Measurements from ENCODE around the gene FOXC1. TPM values are rescaled to one million over a fixed set of nuclear protein-coding genes. Genes with fewer than 3 reads are reported as not detected.

The FOXC1 gene
- total and polyA plus RNA-seq, 2 experiments from 2014 or later, result 0.10 to 0.13 TPM

DNA sequence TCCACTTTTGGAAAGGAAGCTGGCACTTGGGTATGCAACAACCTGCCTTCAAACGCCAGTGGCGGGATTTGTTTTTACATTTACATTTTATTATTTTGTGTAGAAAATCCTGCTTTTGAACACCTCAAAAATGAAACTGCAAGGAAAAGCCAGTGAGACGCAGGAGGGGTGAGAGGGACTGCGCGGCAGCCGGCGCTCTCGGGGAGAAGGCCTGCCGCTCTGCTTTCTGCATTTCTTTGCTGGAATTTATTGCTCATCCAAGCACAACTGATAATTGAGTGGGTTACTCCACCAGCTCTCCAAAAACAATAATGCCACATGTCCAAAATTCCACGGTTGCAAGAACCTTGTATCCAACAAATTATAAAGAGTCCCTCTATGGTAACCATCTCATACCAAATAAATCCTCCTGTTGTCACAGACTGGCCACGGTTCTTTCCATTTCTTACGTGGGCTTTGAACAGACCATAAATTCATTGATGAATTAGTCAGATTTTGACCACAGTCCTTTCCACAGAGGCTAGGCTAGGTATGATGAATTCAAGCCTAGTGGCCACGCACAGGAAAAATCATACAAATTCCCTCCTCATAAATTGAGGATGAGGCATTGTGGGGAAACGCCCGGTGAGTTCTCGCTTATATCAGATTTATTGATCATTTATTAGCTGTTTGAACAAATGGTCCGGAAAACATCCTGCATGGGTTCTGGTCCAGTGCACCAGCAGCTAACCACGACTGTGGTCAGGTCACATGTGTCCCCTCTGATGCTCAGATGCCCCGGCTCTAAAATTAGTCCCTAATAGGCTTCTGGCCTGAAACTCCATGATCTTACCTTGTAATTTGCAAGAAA, 31.6 kb upstream of the FOXC1 start:
- H3K27ac Mint-ChIP-seq, result no peak overlapping the region
- H3K4me3 Mint-ChIP-seq, result no peak overlapping the region
- peaks cover 14% of the 10 kb centered on the region for H3K27me3 Mint-ChIP-seq (ENCODE audit: insufficient read depth, low read depth, poor library complexity)
- H3K4me1 ChIP-seq (ENCODE audit: insufficient read depth), result peaks cover 14% of the 10 kb centered on the region
- H3K4me2 ChIP-seq, result no peak overlapping the region
- no peaks in the 10 kb centered on the region for H3K36me3 ChIP-seq (ENCODE audit: insufficient read depth)
- TF ChIP-seq NANOG (IDR thresholded peaks at IDR 0.05; ENCODE audit: borderline replicate concordance) (no peak), ZNF331 (CRISPR knock-in tag; IDR thresholded peaks at IDR 0.05; ENCODE audit: low read depth) (no peak), CTCF (conservative IDR thresholded peaks at IDR 0.05; ENCODE audit: low read depth in 2 of 2) (no peak), CREB1 (CRISPR knock-in tag; IDR thresholded peaks at IDR 0.05; ENCODE audit: low read depth) (no peak), JUNB (IDR thresholded peaks at IDR 0.05; ENCODE audit: unreplicated experiment) (no peak), STAT1 (IDR thresholded peaks at IDR 0.05; ENCODE audit: unreplicated experiment) (no peak), EZH2 (IDR thresholded peaks at IDR 0.05; ENCODE audit: low read depth, unreplicated experiment) (no peak), POLR2AphosphoS5 (IDR thresholded peaks at IDR 0.05; ENCODE audit: low read depth) (no peak), ETS1 (IDR thresholded peaks at IDR 0.05) (no peak), ZNF462 (CRISPR knock-in tag; IDR thresholded peaks at IDR 0.05) (no peak)
- no peaks in the 10 kb centered on the region for H3K36me3 Mint-ChIP-seq (ENCODE audit: low read depth)
- no peaks in the 10 kb centered on the region for H3F3A ChIP-seq (replicated peaks; ENCODE audit: low read depth)
- H4K20me1 ChIP-seq (replicated peaks; ENCODE audit: insufficient read depth), result no peaks in the 10 kb centered on the region
- ATAC-seq, result no peak
- H3K4me3 ChIP-seq, result no peak overlapping the region
- H3K79me2 ChIP-seq (replicated peaks; ENCODE audit: insufficient read depth), result no peaks in the 10 kb centered on the region
- no peak overlapping the region for H3K27ac ChIP-seq (ENCODE audit: low read depth)
- H3K9me2 ChIP-seq (ENCODE audit: insufficient read depth), result no peaks in the 10 kb centered on the region
- no peaks in the 10 kb centered on the region for H3K27me3 ChIP-seq (ENCODE audit: insufficient read depth)
- H2AFZ ChIP-seq, result peak overlapping the region; percentile 23; the same call in 1 of the 2 replicates
- DNase-seq (ENCODE audit: low spot score), result no peak
- H3K9me3 Mint-ChIP-seq, result no peaks in the 10 kb centered on the region
- H3K4me1 Mint-ChIP-seq, result peaks cover 34% of the 10 kb centered on the region
